ENCODE measurements around the gene CADPS2.

CADPS2 gene

DNA sequence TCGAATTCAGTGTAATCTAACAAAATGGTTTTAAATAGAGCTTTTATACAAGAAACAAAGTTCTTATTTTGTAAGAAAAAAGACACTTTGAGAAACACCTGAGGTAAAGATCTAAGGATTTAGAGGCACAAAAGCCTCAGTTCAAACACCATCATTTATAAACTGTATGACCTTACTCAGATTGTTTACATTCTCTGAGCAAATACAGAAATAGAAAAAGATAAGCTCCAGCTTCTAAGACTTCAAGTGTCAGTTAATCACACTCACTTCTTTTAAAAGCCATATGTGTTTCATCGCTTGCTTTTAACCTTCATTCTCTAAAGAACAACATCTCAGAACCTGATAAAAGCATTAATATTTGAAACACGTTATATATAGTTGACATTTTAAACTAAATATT, 27.9 kb downstream of the CADPS2 start:
- TF ChIP-seq, protein P1, sequence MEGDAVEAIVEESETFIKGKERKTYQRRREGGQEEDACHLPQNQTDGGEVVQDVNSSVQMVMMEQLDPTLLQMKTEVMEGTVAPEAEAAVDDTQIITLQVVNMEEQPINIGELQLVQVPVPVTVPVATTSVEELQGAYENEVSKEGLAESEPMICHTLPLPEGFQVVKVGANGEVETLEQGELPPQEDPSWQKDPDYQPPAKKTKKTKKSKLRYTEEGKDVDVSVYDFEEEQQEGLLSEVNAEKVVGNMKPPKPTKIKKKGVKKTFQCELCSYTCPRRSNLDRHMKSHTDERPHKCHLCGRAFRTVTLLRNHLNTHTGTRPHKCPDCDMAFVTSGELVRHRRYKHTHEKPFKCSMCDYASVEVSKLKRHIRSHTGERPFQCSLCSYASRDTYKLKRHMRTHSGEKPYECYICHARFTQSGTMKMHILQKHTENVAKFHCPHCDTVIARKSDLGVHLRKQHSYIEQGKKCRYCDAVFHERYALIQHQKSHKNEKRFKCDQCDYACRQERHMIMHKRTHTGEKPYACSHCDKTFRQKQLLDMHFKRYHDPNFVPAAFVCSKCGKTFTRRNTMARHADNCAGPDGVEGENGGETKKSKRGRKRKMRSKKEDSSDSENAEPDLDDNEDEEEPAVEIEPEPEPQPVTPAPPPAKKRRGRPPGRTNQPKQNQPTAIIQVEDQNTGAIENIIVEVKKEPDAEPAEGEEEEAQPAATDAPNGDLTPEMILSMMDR (IDR thresholded peaks at IDR 0.05; ENCODE audit: low read depth, low read length): no peak
- no peak overlapping the region for H3K4me3 ChIP-seq (replicated peaks in 1 of 2; ENCODE audit: low read depth in 2 of 2, low read length in 2 of 2)
- DNase-seq (ENCODE audit: low read depth in 2 of 2): no peak

DNA sequence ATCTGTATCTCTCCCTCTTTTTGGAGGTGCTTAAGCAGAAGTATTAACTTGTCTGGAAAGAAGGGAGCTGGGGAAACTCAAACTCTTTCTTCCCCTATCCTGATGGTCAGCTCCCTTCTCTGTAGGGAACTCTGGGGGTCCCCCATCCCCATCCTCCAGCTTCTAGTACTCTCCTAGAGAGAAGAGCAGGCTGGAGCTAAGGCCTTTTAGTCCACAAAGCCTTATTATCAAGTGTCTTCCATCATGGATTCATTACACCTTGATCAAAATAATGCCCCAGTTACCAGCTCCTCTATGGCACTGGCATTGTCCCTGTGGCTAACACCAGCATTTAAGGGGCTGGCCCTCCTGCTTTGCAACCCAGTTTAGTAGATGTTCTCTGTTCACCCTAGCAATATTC, 35.7 kb downstream of the CADPS2 start:
- no peak for DNase-seq (ENCODE audit: low read depth in 2 of 2)
- TF ChIP-seq, protein P1 (IDR thresholded peaks at IDR 0.05; ENCODE audit: low read depth, low read length): no peak
- H3K4me3 ChIP-seq (replicated peaks in 1 of 2; ENCODE audit: low read depth in 2 of 2, low read length in 2 of 2): no peak overlapping the region

DNA sequence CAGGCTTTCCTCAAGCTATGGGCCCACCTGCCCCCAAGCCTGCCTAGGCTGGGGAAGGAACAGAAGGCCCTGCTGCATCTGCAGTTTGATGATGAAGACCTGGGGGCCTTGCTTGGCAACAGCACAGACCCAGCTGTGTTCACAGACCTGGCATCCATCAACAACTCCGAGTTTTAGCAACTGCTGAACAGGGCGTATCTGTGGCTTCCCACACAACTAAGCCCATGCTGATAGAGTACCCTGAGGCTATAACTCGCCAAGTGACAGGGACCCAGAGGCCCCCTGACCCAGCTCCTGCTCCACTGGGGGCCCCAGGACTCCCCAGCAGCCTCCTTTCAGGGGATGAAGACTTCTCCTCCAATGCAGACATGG, 36.3 kb downstream of the CADPS2 start:
- TF ChIP-seq, protein P1 (IDR thresholded peaks at IDR 0.05; ENCODE audit: low read depth, low read length): no peak
- DNase-seq (ENCODE audit: low read depth in 2 of 2): no peak
- H3K4me3 ChIP-seq (replicated peaks in 1 of 2; ENCODE audit: low read depth in 2 of 2, low read length in 2 of 2): no peak overlapping the region

DNA sequence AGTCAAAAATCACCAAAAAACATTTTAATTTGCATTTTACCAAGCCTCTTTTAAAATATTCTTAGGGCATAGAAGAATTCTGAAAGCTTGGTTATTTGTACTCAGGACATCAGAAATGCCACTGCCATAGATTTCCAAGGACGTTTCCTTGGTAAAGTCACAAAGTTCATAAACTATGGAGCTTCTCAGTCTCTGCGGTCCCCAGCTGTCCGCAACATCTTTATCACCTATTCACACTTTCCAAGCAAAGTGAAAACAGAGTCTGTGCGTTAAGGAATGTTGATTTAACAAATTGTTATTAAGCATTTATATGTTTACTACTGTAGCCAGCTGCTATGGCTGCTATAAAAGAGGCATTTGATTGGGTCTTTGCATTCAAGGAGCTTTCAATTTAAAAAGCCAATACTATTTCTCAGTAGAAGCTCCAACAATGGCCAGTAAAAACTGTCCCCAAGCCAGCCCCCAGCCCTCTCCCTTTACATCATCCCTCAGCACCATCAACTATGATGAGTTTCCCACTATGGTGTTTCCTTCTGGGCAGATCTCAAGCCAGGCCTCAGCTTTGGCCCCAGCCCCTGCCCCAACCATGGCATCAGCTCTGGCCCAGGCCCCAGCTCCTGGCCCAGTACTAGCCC, 36.8 kb downstream of the CADPS2 start:
- H3K4me3 ChIP-seq (replicated peaks in 1 of 2; ENCODE audit: low read depth in 2 of 2, low read length in 2 of 2): no peak overlapping the region

DNA sequence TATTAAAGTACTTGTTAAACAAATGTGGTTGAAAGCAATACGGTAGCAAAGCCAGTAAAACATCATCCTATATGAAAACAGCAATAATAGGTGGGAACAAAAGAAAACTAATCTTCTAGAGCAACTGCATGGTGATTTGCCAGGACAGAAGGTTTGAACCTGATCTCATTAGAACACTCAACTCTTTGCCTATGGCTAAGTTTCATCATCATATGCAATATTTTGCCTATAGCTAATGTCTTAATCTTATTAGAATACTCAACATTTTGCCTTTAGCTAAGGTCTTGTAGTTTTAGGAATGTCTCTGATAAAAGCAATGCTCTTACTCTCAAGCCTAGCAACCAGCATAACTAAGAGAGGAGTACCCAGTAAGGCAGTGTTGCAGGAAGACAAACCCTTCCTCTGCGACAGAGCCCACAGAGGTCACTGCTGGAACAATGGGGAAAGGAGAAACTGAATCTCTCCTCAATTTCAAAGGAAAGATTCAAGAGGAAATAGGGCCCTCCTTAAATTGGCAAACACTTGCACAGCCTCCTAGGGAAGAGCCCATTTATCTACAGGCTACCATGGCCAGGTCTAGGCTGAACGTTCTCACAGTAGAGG, 38.3 kb downstream of the CADPS2 start:
- H3K4me3 ChIP-seq (replicated peaks in 1 of 2; ENCODE audit: low read depth in 2 of 2, low read length in 2 of 2): no peak overlapping the region
- no peak for DNase-seq (ENCODE audit: low read depth in 2 of 2)
- TF ChIP-seq, protein P1 (IDR thresholded peaks at IDR 0.05; ENCODE audit: low read depth, low read length): no peak

More for the DNA sequence above, 36.8 kb downstream of the CADPS2 start:
- no peak for DNase-seq (ENCODE audit: low read depth in 2 of 2)
- TF ChIP-seq, protein P1 (IDR thresholded peaks at IDR 0.05; ENCODE audit: low read depth, low read length): no peak

DNA sequence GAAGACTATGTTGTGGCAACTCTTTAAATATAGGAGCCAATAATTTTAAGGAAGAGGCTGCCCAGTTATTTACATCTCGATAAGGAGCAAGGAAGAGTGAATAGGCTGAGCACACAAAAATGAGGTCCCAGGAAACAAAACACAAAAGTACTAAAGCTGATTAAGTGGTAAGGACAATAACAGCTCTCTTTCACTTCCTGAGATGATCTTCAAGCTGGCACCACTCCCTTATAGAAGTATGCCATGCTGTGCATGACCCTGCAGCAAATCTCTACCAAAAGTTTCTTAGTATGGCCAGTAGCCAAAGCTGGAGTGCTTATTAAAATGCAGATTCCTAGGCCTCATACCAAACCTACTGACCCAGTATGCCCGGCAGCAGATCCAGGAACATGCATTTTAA, 39.7 kb downstream of the CADPS2 start:
- H3K4me3 ChIP-seq (replicated peaks in 1 of 2; ENCODE audit: low read depth in 2 of 2, low read length in 2 of 2): no peak overlapping the region
- DNase-seq (ENCODE audit: low read depth in 2 of 2): no peak
- TF ChIP-seq, protein P1 (IDR thresholded peaks at IDR 0.05; ENCODE audit: low read depth, low read length): no peak

DNA sequence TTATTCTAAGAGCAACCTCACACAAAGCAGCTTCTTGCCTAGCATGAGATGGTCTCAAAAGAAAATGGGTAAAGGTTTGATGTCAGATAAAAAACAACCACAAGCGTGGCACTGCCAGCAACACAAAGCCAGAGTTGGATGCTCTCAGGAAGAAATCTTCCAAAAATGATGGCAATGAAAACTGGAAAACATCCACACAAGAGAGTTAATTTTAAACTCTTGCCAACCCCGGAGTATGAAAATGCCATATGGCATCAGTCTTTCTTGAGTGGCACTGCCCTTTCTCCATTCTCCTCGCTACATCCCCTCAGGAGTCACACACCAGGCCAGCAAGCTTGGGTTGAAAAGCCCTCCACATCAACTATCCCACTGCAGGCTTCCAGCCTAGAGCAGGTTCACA, 41.0 kb downstream of the CADPS2 start:
- TF ChIP-seq, protein P1 (IDR thresholded peaks at IDR 0.05; ENCODE audit: low read depth, low read length): no peak
- no peak overlapping the region for H3K4me3 ChIP-seq (replicated peaks in 1 of 2; ENCODE audit: low read depth in 2 of 2, low read length in 2 of 2)
- no peak for DNase-seq (ENCODE audit: low read depth in 2 of 2)
